ENCODE measurements around the gene DSG3.
"Not testable (repeated sequence)": the region's sequence is repeated elsewhere in the genome, so short reads cannot be mapped to it uniquely, and the experiment has no call there.

The DSG3 gene

DNA sequence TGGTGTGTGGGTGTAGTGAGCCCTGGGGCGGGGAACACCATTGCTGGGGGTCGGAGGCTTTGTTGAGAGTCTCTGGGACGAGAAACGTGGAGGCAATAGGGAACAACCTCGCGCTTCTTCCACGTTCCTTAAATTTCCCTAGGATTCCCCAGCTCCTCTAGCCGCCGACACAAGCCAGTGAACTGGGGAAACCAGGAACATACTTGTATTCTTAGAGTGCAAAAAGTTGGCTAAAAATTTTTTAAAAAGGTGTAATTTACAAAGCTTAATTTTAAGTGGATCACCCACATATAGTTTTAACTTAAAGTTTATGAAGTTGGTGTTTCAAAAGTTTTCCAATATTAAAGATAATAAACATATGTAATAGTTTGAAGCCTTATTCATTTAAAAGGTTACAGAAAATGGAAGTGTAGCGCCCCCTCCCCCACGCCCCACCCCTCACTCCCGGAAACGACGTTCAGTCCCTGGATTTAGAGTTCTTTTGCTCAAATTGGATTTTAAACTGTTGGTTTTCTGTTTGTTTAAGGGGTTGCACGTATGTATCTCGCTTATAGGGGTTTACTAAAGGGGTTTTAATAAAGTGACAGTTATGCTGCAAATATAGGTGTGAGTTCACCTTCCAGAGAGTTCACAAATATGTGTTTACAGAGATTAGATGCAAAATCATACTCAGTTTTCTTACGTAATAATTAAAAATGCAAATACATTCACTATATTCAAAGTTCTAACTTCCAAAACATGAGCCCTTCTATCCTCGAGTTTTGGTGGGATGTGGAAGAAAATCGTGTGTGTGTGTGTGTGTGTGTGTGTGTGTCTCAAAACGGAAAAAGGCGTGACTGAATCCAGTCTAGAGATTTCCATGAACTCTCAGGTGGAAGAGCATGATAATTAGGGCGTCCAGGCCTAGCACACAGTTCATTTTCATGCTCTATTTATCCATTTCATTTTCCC, 51.3 kb downstream of the DSG3 start:
- peak; percentile 19 for DNase-seq (ENCODE audit: low read depth, low spot score)
- in situ Hi-C loops (cut with HindIII; ENCODE audit: low sequenced_read_pairs), result no loop called here
- H3K4me3 ChIP-seq (ENCODE audit: low read depth, low read length), result peak overlapping the region; percentile 76
- TF ChIP-seq, protein P1, sequence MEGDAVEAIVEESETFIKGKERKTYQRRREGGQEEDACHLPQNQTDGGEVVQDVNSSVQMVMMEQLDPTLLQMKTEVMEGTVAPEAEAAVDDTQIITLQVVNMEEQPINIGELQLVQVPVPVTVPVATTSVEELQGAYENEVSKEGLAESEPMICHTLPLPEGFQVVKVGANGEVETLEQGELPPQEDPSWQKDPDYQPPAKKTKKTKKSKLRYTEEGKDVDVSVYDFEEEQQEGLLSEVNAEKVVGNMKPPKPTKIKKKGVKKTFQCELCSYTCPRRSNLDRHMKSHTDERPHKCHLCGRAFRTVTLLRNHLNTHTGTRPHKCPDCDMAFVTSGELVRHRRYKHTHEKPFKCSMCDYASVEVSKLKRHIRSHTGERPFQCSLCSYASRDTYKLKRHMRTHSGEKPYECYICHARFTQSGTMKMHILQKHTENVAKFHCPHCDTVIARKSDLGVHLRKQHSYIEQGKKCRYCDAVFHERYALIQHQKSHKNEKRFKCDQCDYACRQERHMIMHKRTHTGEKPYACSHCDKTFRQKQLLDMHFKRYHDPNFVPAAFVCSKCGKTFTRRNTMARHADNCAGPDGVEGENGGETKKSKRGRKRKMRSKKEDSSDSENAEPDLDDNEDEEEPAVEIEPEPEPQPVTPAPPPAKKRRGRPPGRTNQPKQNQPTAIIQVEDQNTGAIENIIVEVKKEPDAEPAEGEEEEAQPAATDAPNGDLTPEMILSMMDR (IDR thresholded peaks at IDR 0.05; ENCODE audit: low read depth, low read length), result no peak

DNA sequence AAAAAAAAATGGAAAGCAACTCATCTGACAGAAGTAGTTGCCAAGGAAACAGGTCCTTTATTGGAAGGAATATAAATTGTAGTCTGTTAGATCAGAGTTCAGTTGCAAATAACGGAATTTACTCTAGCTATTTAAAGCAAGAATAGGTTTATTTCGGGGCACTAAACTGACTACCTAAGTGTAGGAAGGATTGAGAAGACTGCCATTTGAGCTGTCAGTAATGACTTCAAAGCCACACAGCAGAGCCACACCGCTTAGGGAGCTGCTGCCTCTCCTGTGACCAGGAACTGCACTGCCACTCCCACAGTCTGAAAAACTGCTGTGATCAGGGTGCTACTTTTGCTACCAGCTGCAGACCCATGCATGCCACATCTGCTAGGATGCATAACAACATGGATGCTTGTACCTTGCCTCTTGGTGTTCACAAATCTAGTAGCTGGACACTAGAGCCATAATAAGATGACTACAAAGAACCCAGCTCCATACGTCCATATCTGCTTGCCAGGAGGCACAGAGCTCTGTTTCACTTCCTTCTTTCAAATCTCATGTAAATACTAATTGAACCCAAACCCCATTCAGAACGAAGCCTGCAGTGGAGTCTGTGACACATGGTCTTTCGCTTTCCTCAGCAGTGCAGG, 52.6 kb downstream of the DSG3 start:
- in situ Hi-C loops (cut with HindIII; ENCODE audit: low sequenced_read_pairs), result no loop called here
- H3K4me3 ChIP-seq (ENCODE audit: low read depth, low read length), result no peak overlapping the region
- no peak for DNase-seq (ENCODE audit: low read depth, low spot score)
- TF ChIP-seq, protein P1 (IDR thresholded peaks at IDR 0.05; ENCODE audit: low read depth, low read length), result no peak

DNA sequence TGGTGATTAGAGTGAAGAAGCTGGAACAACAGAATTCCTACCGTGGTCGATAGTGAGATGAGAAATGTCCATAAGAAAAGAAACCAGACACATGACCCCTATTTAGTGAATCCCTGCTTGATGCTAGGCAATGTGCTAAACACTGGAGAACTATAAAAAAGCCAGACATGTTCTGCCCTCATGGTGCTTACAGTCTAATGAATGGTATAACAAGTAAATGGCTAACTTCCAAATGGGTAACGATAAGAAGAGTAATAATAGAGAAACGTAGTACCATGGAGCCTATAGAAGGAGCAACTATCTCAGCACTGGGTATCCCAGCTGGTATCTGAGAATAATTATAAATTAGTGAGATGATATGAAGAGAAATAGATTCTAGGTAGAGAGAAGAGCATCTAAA, 55.5 kb downstream of the DSG3 start:
- TF ChIP-seq, protein P1 (IDR thresholded peaks at IDR 0.05; ENCODE audit: low read depth, low read length), result no peak
- DNase-seq (ENCODE audit: low read depth, low spot score), result no peak
- in situ Hi-C loops (cut with HindIII; ENCODE audit: low sequenced_read_pairs), result no loop called here
- no peak overlapping the region for H3K4me3 ChIP-seq (ENCODE audit: low read depth, low read length)

DNA sequence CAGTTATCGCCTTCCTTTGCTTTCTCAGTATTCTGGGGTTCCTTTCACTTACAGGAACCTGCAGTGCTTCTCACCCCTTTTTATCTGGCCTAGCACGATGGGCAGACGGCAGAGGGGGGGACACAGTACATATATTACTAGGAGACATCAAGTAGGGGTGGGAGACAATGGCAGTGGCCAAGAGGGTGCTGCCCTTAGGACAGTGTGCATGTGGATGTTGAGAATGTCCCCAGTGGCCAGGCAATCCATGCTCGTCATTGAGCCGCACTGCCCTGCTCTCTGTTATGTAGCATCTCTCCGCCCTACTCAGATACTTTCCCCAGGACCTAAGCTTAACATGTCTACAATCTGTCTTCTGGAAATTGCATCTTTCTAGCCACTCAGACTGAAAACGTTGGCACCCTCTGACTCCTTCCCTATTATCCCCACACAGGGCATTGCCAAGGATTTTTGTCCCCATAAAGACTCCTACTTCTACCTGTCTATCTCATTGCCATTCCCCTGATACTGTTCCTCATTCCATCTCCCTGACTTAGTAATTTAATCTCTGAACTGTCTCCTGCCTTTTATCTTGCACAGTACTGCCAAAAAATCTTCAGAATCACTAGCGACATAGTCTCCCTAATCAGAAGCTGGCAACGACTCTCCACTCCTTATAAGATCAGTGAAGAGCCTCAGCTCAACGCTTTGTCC, 57.1 kb downstream of the DSG3 start:
- in situ Hi-C loops (cut with HindIII; ENCODE audit: low sequenced_read_pairs), result no loop called here
- TF ChIP-seq, protein P1 (IDR thresholded peaks at IDR 0.05; ENCODE audit: low read depth, low read length), result no peak
- no peak for DNase-seq (ENCODE audit: low read depth, low spot score)
- H3K4me3 ChIP-seq (ENCODE audit: low read depth, low read length), result no peak overlapping the region

DNA sequence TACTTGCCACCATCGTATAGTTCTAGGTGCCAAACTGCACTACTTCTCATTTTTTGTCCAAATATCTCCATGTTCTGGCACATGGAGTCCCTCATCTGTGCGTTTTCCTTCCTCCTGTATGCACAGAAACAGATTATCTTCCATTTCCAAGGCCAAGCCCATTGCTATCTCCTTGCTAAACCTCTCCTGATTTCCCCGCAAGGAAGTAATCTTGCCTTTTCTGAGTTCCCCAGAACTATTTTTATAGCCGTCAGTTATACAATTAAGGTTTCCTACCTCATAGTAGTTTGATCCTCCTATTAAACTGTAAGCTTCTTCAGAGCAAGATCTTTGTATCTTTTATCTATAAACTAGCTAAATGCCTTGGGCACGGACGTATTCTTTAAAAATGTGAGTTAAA, 57.6 kb downstream of the DSG3 start:
- TF ChIP-seq, protein P1 (IDR thresholded peaks at IDR 0.05; ENCODE audit: low read depth, low read length), result no peak
- in situ Hi-C loops (cut with HindIII; ENCODE audit: low sequenced_read_pairs), result no loop called here
- no peak overlapping the region for H3K4me3 ChIP-seq (ENCODE audit: low read depth, low read length)
- DNase-seq (ENCODE audit: low read depth, low spot score), result no peak

DNA sequence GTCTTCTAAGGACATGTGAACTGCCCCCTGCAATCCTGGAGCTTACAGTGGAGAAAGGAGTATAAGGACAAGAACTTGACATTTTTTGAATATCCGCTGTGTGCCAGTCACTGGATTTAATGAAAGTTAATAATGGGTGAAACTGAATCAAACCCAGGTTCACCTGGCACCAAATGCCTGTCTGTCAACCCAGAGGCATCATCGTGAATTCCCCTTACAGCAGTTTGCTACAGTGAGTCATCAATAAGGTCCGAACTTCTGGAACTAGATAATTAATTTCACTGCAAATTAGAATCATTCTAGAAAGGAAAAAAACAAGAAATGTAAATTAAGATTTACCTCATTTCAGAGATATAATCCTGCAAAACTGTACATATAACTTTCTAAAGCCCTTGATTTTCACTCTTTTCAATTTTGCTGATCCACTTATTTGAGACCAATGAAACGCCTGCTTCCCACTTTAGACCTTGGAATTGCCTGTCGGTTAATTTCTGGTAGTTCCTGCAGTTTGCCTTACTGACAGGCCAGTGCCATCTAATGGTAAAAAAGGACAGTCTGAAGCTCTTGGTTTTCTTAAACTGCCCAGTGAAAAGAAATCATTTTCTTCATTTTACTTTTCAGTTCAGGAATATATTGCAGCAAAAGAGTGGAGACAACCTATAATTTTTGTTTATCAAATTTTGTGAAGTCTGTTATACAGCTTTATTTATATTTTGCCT, 58.6 kb downstream of the DSG3 start:
- DNase-seq (ENCODE audit: low read depth, low spot score), result peak; percentile 43
- in situ Hi-C loops (cut with HindIII; ENCODE audit: low sequenced_read_pairs), result no loop called here
- no peak overlapping the region for H3K4me3 ChIP-seq (ENCODE audit: low read depth, low read length)
- TF ChIP-seq, protein P1 (IDR thresholded peaks at IDR 0.05; ENCODE audit: low read depth, low read length), result peak; percentile 52

DNA sequence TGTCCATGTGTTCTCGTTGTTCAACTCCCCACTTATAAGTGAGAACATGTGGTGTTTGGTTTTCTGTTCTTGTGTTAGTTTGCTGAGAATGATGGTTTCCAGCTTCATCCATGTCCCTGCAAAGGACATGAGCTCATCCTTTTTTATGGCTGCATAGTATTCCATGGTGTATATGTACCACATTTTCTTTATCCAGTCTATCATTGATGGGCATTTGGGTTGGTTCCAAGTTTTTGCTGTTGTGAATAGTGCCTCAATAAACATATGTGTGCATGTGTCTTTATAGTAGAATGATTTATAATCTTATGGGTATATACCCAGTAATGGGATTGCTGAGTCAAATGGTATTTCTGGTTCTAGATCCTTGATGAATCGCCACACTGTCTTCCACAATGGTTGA, 59.6 kb downstream of the DSG3 start:
- in situ Hi-C loops (cut with HindIII; ENCODE audit: low sequenced_read_pairs); DNase-seq (ENCODE audit: low read depth, low spot score); H3K4me3 ChIP-seq (ENCODE audit: low read depth, low read length): not testable (repeated sequence)

Data from astrocyte of the spinal cord (primary cell).